Measurements from ENCODE around the gene FAM169A.
A peak's percentile ranks its signal among the peaks of the same experiment; 100 is the strongest.
"Not testable (repeated sequence)": the region's sequence is repeated elsewhere in the genome, so short reads cannot be mapped to it uniquely, and the experiment has no call there.

Gene FAM169A

DNA sequence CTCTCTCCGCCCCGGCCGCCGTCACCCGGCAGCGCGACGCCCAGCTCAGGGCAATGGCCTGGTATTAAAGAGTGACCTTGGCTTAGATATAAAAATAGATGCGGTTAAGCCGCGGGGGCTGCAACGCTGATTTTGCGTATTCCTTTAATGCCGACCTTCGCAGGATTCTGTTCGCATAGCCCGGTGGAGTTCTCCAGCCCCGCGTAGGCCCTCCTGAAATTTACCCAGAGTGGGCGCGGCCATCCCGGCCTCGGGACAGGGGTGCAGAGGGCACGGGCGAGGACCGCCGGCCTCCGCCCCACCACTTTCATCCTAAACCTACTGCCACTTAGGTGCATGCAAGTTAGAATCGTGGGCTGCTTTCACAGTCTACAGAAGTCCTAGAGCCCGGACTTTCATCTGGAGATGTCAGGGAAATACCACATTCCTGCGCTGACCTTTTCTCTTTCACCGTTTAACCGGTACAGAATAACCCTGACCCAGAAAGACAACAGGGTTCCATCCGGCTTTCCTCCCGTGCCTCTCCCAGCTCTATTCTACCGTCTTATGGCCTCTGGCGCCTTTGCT is 492 bp upstream of the FAM169A start:
- peak; percentile 20 for DNase-seq

DNA sequence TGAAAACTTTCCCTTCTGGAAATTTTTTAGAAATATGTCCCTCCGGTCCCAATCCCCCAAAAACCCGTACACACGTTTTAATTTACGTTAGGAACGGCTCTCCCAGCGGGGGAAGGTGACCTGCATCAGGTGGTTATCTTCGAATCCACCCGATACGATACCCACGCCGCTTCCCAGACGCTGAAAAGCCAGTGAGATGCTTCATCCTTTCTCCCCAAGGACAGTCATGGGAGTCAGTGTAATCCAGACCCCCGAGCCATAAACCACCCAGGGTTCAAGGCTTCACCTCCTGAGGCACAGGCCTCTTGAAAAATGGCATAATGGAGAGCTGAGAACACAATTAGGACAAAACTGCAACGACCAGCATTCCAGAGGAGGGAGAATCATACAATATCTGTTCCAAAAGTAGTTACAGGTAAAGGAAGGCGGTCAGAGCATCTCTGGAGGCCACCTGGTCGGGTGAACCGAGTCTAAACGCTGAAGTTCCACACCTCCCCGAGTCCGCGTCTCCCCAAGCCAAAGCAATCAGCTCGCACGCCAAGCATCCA is 857 bp downstream of the FAM169A start:
- DNase-seq = no peak

DNA sequence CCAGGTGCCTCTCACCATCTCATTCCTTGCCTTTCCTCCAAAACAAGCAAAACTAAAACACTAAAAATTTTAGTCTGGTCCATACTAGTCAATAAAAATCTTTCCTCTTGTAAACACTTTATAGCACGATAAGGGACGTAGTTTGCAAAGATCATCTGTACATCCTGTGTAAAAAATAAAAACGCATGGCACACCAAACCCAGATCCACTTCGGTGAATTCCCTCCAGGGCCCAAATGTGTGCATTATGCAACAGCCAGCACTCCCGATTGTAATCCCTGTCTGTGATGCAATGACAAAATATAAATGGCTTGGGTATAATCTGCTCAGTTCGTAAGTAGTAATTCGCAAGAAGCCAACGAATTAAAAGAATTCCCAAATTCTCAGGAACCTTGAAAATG is 1.4 kb downstream of the FAM169A start:
- DNase-seq = no peak

DNA sequence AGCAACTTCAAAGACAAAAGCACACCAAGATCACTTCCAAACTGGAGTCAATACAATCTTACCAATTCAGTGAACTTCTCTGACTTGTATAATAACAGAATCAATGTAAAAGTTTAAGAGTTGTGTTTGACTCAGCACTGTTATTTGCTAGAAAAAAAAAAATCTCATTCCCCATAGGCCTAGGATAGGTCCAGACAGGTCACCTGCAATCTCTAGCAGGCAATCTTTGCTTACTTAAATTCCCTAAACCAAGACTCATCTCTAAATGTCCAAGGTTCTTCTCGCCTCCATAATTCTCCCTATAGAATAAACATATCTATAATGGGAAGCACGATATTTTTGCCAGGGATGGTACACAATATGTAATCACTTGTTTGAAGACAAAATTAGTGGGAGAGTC is 2.5 kb downstream of the FAM169A start:
- DNase-seq = no peak

DNA sequence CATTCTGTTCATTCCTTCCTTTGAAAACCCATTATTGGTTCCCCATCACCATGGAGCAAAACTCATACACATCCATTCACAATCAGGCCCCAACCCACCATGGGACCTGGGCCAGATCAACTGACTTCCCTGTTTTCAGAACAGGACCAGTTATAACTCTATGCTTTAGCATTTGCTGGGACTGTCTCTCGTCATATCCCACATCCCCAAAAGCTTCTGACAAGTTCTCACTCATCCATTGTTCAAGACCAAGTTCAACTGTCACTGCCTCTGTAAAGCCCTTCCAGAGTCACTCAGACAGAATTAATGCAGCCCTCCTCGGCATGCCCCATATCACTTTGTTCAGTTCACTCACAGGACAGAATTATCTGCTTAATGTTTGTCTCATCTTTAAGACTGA is 4.0 kb downstream of the FAM169A start:
- DNase-seq = no peak

DNA sequence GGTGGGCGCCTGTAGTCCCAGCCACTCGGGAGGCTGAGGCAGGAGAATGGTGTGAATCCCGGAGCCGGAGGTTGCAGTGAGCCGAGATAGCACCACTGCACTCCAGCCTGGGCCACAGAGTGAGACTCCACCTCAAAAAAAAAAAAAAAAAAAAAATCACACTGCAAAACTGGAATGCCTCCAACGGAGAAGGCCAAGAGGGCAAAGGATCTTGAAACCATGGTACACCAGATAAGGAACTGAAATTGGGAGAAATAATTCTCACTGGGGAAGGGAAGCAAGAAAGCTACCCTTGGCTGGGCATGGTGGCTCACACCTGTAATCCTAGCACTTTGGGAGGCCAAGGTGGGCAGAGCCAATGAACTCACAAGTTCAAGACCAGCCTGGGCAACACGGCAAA is 9.2 kb downstream of the FAM169A start:
- DNase-seq = not testable (repeated sequence)

DNA sequence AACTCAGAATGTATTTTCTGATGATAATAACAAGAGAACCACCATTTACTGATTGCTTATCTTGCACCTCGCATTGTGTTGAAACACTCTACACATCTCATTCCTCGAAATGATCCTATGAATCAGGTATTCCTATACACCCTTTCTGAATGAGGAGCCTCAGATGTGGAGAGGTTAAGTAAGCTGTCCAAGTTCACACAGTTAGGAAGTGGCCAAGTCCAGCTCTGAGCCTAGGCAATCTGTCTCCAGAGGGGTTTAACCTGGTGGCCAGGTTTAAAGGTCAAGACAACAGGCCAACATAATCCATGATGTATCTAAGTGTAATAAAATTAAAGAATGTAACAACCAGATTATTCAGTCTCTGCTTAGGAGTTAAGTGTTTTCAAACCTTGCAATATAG is 12.9 kb downstream of the FAM169A start:
- DNase-seq = no peak

DNA sequence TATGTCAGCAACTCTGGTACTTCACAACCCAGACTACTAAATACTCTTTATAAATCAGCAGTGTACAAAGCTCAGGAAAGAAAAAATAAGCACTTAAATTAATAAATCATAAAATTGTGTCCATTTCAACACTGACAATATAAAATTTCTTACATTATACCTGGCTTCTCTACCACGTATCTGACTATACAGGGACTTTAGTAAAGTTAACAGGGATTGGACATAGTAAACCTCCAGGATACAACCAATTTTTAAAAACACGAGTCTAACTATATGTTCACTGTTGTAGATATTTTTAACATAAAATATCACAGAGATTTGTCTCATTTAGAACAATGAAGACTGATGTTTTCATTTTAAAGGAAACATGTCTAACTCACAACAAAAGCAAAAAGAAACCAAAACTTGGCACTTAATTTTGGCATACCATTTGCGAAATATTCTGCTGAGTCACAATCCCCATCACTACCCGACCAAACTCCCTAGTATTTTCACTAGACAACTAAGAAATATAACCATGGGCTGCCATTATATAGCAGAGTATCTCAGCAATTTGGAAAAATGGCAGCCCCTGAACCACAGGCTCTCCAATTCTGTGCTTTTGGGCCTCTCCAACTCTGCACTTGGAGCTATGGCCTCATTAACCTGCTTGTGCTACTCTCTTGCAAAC is 14.4 kb downstream of the FAM169A start:
- DNase-seq = no peak

DNA sequence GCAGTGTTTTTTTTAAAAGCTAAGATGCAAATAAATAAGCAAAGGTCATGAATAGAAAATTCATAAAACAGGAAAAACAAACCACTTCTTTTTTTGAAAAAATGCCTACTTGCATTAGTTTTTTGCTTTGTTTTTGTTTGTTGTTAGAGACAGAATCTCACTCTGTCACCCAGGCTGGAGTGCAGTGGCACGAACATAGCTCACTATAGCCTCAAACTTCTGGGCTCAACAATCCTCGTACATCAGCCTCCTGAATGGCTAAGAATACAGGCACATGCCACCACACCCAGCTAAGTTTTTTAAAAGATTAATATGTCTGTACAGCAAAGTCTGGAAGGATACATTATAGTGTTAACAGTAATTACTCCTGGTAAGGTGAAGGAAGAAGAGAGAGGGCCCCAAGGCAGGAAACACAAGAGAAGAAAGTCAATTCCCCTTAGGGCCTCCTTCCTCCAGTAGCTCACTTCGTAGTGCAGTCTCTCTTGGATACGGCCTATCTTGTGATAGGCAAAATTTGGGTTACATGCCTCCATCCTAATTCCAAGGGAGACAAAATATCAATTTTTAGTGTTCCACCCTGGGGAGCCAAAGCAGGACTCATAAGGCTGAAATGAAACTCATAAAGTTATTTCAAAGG is 15.3 kb downstream of the FAM169A start:
- no peak for DNase-seq

DNA sequence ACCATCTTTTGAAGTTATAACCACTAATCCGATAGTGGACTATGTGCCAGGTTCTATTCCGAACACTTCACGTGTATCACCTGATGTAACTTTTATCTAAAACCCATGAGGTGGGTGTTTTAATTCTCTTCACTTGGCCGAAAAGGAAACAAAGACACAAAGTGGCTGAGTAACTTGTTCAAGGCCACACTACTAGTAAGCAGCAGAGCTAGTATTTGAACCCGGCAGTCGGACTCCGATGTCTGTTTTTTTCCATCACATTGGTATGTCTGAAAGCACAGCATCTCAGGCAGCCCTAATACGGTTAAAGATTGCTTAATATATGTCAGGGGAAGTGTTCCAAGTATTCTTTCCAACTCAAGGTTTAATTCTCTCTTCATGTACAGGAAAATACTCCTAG is 16.2 kb downstream of the FAM169A start:
- no peak for DNase-seq

DNA sequence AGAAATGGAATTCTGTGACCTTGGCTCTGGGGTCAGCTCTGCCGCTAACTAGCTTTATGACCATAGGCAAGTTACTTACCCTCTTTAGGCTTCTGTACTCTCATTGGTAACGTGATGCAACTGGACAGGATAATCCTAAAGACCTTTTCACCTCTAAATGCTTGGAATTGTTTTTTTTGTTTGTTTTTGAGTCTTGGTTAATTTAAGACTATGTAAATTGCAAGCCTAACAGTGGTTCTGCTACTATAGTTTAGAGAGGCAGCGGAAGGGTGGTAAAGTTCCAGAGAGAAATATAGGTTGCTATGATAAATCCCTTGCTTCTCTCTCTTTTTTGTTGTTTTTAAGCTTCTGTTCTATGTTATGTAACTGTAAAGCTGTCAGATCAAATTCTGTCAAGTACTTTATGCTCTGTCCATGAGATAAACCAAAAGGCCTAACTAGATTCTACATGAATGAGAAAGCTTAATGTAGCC is 17.6 kb downstream of the FAM169A start:
- DNase-seq = no peak

DNA sequence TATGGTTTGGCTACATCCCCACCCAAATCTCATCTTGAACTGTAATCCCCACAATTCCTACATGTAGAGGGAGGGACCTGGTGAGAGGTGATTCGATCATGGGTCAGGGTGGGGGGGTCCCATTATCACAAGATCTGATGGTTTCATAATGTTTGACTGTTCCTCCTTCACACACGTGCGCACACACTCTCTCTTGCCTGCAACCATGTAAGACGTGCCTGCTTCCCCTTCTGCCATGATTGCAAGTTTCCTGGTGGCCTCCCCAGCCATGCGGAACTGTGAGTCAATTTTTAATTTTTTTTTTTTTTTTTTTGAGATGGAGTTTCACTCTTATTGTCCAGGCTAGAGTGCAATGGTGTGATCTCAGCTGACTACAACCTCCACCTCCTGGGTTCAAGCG is 27.0 kb downstream of the FAM169A start:
- no peak for DNase-seq

DNA sequence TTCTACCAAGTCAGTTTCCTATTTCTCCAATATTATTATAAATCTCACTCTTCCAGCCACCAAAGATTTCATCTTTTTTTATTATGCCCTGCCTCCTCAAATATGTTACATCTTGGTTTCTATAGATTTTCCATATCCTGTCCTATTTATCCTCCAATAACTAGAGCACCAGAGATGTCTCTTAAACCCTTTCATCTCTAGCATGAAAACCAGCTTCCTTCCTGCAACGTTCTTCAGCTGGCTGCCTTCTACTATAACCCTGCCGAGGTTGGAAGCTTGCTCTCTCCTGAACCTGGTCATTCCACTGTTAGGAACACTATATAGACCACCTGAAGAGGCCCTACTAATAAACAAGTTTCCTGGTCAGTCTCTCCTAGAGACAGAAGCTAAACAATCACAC is 27.9 kb downstream of the FAM169A start:
- DNase-seq = no peak

DNA sequence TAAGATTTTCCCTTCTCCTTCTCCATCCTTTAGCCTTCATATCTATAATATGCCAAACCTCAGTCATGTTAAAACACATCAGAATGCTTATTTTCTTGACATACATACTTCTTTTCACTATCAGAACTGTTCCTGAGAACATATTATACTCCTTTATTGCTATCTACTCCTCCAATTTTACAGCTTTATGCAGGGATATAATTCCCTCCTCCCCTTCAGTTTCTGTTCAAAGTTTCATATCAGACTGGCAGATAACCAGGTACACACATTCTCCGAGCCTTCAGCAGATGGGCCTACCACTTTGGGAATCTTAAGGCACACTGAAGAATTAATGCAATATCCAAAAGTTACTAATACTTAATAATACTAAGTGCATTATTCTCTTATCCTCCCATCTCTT is 29.1 kb downstream of the FAM169A start:
- DNase-seq = no peak

DNA sequence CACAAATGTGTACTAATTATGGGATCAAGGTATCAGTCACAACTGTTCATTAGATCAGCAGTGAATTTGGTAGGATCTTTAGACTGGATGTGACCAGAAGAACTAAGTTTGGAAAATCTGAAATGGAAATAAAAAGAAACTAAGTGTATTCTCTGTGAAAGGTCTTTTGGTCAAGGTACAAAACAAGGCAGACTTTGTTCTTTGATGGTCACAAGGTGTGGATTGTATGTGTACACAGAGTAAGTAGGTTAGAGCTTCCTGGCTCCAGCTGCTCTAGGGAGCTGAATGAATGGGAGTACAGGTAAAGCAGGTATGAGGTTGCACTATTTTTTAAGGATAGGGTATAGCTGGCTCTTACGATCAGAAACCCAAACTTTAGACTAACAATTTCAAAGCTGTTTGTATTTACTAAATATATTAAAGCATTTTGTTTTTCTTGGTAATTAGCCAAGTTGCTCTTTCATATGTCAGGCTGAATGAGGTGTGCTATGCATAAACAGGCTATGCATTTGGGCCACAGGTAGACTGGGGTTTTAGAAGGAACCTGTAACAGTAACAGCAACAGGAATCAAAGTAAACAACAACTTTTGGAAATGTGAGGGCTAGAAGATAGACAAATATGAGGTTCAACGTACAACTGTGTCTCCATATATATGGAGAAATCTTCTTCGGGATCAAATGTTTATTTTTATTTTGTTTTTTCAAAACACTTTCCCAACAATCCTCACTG is 32.5 kb downstream of the FAM169A start:
- no peak for DNase-seq

DNA sequence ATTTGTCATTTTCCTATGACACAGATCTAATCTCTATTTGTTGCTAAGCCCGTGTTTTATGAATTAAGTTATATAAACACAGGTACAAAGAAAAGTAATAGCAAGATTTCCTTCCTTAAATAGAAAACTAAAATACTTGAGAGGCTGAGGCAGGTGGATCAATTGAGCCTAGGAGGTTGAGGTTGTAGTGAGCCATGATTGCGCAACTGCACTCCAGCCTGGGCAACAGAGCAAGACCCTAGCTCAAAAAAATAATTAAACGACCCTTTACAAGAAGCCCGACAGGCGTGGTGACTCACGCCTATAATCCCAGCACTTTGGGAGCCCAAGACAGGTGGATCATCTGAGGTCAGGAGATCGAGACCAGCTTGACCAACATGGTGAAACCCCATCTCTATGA is 36.8 kb downstream of the FAM169A start:
- no peak for DNase-seq

DNA sequence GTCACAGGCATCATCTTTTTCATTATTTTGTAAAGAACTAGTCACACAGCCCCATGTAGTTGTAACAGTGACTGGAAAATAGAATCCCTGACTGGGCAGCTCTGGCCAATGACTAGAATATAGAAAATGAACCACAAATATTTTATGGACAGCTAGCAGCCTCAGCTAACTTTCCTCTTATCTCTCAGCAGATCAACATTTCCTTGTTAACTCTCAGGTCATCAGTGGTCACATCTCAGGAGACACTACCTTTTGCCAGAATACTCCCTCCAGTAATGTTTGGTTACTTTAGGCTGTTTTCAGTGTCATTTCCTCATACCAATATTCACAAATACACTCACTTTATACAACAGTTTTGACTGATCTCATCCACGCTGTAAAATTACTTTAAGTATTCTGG is 43.9 kb downstream of the FAM169A start:
- no peak for DNase-seq

DNA sequence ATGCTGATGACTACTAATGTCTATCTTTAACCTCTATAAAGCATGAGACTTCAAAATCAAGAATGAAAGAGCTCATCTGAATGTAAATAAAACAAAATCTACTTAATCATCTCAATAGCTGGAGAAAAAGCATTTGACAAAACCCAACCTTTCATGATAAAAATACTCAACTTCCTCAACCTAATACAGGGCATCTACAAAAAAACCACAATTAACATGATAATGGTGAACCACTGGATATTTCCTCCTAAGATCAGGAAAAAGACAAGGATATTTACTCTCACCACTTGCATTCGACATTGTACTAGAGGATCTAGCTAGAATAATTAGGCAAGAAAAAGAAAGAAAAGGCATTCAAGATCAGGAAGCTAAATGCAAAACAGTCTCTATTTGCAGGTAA is 49.3 kb downstream of the FAM169A start:
- DNase-seq = no peak

DNA sequence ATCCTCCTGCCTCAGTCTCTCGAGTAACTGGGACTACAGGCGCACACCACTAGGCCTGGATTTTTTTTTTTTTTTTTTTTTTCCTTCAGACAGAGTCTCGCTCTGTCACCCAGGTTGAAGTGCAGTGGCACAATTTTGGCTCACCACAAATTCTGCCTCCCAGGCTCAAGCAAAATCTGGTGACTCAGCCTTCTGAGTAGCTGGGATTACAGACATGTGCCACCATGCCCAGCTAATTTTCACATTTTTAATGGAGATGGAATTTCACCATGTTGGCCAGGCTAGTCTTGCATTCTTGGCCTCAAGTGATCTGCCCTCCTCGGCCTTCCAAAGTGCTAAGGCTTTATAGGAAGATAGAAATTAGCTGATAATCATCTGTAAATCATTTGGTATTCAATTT is 55.3 kb downstream of the FAM169A start:
- no peak for DNase-seq

DNA sequence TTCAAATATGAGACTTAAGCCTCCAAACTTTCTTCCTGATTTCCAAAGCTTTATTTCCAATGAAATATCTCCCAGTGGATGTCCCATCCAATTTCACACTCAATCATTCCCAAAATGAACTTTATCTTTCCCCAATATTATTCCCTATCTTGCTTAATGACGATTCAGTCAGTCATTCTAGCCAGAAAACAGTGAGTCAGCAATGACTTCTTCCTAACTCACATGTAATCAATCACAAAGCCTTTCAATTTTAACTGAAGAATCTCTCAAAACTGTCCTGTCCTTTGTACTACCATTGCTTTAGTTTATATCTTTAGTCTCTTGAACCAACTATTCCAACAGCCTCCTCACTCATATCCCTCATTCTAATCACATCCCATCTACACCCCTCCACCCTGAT is 64.2 kb downstream of the FAM169A start:
- no peak for DNase-seq

DNA sequence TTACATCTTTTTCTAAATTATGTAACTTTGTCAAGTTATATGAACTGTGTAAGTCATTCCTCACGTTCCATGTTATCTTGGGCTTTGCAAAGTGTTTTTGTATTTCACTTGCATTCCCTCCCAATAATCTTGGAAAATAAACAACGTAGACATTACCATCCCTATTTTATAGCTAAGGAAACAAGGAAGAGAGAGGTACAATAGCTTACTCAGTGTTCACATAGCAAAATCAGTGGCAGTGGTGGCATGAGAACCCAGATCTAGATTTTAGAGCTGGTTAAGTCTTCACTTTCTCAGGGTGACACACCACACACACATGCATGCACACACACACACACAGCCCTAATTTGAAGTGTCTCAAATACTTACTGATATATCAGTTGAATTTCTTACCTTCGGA is 65.0 kb downstream of the FAM169A start:
- DNase-seq = no peak

DNA sequence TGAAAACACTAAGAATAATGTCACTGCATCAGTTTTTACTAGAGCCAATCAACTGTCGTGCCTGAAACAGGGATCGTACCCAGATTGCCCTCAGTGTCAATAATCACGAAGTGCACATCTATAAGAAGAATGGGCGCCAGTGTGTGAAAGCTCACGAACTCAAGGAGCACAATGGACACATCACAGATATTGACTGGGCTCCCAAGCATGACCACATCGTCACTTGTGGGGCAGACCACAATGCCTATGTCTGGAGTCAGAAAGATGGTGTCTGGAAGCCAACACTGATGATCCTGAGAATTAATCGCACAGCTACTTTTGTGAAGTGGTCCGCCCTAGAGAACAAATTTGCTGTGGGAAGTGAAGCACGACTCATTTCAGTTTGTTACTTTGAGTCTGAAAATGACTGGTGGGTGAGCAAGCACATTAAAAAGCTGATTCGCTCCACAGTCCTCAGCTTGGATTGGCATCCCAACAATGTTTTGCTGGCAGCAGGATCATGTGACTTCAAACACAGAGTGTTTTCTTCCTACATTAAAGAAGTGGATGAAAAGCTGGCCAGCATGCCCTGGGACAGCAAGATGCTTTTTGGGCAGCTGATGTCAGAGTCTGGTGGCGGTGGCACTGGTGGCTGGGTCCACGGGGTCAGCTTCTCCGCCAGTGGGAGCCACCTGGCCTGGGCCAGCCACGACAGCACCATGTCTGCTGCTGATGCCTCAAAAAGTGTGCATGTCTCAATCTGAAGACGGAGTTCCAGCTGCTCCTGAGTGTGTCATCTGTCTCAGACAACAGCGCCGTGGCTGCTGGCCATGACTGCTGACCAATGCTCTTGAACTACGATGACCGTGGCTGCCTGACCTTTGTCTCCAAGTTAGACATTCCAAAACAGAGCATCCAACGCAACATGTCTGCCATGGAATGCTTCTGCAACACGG is 66.9 kb downstream of the FAM169A start:
- no peak for DNase-seq

Measured in femur (tissue), 1 donor.